Panc1 (cell line): Measurements from ENCODE around the gene KCNQ1OT1. TPM values are rescaled to one million over a fixed set of nuclear protein-coding genes. Genes with fewer than 3 reads are reported as not detected.

Experiments used
- ATAC-seq: fragments of 200-7000 bp; cut with Tn5 transposase; 2 replicates; pipeline ENCODE4 v1.9.1; 2020; ENCODE audit warnings: mild to moderate bottlenecking, moderate library complexity
- BruUV-seq: library from RNA; stranded (reverse); fragments of 400-500 nt; replicated peaks from 2 replicates; lab custom pipeline; 2021; lab: Mats Ljungman, UMichigan
- CTCF ChIA-PET: fragments of 300-600 bp; sonication (Branson Sonifier 250); formaldehyde crosslinking; loops from one replicate; lab custom pipeline; 2022; ENCODE audit warnings: antibody characterized with exemption; lab: Charles Lee
- POLR2A ChIA-PET: fragments of 300-600 bp; sonication (Branson Sonifier 250); formaldehyde crosslinking; loops from one replicate; lab custom pipeline; 2022; ENCODE audit warnings: antibody characterized with exemption; lab: Charles Lee
- DNase-seq: peaks from one replicate; pipeline ENCODE4 v3.0.0-alpha.2; 2010; ENCODE audit warnings: low read depth, low spot score
- H3K27ac ChIP-seq: 2 replicates; pipeline ENCODE4 v1.5.1; 2011; ENCODE audit warnings: mild to moderate bottlenecking, low read length, inconsistent platforms
- H3K27me3 ChIP-seq: fragments of 200-500 bp; sonication (Bioruptor generic); 2 replicates; pipeline ENCODE4 v1.6.0; 2014; ENCODE audit warnings: low read length, inconsistent platforms; ENCODE audit not compliant: control insufficient read depth, insufficient read depth
- H3K36me3 ChIP-seq: fragments of 200-500 bp; sonication (Bioruptor generic); 2 replicates; pipeline ENCODE4 v1.5.1; 2014; ENCODE audit warnings: inconsistent platforms, mild to moderate bottlenecking, low read length, moderate library complexity; ENCODE audit not compliant: control insufficient read depth, insufficient read depth
- H3K4me1 ChIP-seq: 2 replicates; pipeline ENCODE4 v1.5.1; 2011; ENCODE audit warnings: inconsistent platforms, mild to moderate bottlenecking, low read length, moderate library complexity; ENCODE audit not compliant: control insufficient read depth, insufficient read depth
- H3K4me3 ChIP-seq, 2 experiments: 2 replicates each; pipeline ENCODE4 v1.5.1; 2011 to 2012; ENCODE audit warnings: low read depth in 2 of 2, low read length in 2 of 2, mild to moderate bottlenecking in 2 of 2, inconsistent platforms in 1 of 2, moderate library complexity in 1 of 2
- H3K9me3 ChIP-seq: fragments of 200-500 bp; sonication (Bioruptor generic); 2 replicates; pipeline ENCODE4 v1.5.1; 2014; ENCODE audit warnings: low read depth, mild to moderate bottlenecking, inconsistent platforms, low read length, moderate library complexity; ENCODE audit not compliant: control insufficient read depth, insufficient read depth
- POLR2AphosphoS5 ChIP-seq: IDR thresholded peaks from 2 replicates; pipeline ENCODE4 v1.6.1; 2012; ENCODE audit warnings: mild to moderate bottlenecking, low read depth, low read length, moderate library complexity
- SIN3A ChIP-seq: IDR thresholded peaks from 2 replicates; pipeline ENCODE4 v1.6.1; 2012; ENCODE audit warnings: low read depth, mild to moderate bottlenecking, low read length, moderate library complexity, borderline replicate concordance; ENCODE audit not compliant: insufficient read depth
- TCF7L2 ChIP-seq: IDR thresholded peaks from 2 replicates; pipeline ENCODE4 v1.6.1; 2011; ENCODE audit warnings: mild to moderate bottlenecking, low read depth, low read length, inconsistent platforms
- in situ Hi-C: cut with HindIII; loops from 2 replicates; pipeline ENCODE4 v1.10.0; 2016; ENCODE audit warnings: low sequenced_read_pairs, low pct_unique_long_range_greater_than_20kb
- intact Hi-C: fragments of 100-400 bp; cut with micrococcal nuclease; formaldehyde crosslinking; loops from one replicate; pipeline ENCODE4 v1.10.0; 2022; ENCODE audit not compliant: unreplicated experiment
- total RNA-seq: library from RNA; stranded (reverse); gene quantifications from one replicate; pipeline ENCODE4 v1.2.1, GENCODE V29; 2021; ENCODE audit not compliant: unreplicated experiment
- TF ChIP-seq, protein P1 (sequence below), 2 experiments: IDR thresholded peaks; 2 replicates each; pipeline ENCODE4 v1.6.1; 2011 to 2012; ENCODE audit warnings: low read depth in 2 of 2, control low read depth in 1 of 2, low read length in 1 of 2, mild to moderate bottlenecking in 1 of 2, moderate library complexity in 1 of 2; ENCODE audit not compliant: insufficient read depth in 1 of 2
- TF ChIP-seq, protein P2 (sequence below): fragments of 450-650 bp; IDR thresholded peaks from 2 replicates; pipeline ENCODE4 v1.5.1; 2017; ENCODE audit warnings: mild to moderate bottlenecking

Gene KCNQ1OT1
- total RNA-seq, 1 experiment from 2014 or later = 1.3 TPM

DNA sequence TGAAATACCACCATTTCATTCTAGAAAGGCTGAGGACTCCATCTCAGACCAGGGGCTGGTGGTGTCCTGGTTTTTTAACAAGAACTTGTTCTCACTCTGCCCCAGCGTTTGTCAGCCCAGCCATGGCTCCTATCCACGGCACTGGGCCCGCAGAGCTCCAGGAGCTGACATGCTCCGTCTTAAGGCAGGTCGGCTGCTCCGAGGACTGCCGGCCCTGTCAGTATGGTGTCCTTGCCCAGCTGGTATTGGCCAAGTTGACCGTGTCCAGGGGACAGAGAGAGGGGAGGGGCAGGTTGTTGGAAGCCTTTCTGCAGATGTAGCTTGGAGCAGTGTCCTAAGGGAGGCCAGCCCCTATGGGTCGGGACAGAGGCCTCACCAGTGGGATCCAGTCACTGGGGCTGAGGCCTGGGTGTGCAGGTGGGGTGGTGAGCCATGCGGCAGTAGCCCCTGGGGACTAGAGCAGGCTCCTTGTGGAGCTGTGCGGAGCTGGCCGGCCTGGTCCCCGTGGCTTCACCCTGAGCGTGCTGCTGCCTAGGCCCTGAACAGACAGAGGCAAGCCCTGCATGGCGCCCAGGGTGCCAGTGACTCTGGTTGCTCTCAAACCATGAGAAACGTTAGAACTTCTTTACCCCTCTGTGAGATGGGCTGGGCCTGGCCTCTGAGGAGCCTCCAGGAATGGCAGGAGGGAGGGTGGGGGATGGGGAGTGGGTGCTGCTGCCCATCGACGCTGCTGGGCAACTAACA is 39.9 kb upstream of the KCNQ1OT1 start:
- in situ Hi-C loops (no loop called here), intact Hi-C loops (no loop called here)
- TF ChIP-seq TCF7L2 (no peak), SIN3A (no peak), POLR2AphosphoS5 (no peak)
- TF ChIP-seq, protein P1, sequence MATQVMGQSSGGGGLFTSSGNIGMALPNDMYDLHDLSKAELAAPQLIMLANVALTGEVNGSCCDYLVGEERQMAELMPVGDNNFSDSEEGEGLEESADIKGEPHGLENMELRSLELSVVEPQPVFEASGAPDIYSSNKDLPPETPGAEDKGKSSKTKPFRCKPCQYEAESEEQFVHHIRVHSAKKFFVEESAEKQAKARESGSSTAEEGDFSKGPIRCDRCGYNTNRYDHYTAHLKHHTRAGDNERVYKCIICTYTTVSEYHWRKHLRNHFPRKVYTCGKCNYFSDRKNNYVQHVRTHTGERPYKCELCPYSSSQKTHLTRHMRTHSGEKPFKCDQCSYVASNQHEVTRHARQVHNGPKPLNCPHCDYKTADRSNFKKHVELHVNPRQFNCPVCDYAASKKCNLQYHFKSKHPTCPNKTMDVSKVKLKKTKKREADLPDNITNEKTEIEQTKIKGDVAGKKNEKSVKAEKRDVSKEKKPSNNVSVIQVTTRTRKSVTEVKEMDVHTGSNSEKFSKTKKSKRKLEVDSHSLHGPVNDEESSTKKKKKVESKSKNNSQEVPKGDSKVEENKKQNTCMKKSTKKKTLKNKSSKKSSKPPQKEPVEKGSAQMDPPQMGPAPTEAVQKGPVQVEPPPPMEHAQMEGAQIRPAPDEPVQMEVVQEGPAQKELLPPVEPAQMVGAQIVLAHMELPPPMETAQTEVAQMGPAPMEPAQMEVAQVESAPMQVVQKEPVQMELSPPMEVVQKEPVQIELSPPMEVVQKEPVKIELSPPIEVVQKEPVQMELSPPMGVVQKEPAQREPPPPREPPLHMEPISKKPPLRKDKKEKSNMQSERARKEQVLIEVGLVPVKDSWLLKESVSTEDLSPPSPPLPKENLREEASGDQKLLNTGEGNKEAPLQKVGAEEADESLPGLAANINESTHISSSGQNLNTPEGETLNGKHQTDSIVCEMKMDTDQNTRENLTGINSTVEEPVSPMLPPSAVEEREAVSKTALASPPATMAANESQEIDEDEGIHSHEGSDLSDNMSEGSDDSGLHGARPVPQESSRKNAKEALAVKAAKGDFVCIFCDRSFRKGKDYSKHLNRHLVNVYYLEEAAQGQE (IDR thresholded peaks at IDR 0.05; ENCODE audit: insufficient read depth in 1 of 2, low read depth in 2 of 2, low read length in 1 of 2) = no peak
- TF ChIP-seq, protein P2, sequence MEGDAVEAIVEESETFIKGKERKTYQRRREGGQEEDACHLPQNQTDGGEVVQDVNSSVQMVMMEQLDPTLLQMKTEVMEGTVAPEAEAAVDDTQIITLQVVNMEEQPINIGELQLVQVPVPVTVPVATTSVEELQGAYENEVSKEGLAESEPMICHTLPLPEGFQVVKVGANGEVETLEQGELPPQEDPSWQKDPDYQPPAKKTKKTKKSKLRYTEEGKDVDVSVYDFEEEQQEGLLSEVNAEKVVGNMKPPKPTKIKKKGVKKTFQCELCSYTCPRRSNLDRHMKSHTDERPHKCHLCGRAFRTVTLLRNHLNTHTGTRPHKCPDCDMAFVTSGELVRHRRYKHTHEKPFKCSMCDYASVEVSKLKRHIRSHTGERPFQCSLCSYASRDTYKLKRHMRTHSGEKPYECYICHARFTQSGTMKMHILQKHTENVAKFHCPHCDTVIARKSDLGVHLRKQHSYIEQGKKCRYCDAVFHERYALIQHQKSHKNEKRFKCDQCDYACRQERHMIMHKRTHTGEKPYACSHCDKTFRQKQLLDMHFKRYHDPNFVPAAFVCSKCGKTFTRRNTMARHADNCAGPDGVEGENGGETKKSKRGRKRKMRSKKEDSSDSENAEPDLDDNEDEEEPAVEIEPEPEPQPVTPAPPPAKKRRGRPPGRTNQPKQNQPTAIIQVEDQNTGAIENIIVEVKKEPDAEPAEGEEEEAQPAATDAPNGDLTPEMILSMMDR = no peak
- Histone ChIP-seq H3K36me3 (no peaks in the 10 kb centered on the region), H3K27ac (no peak overlapping the region), H3K27me3 (no peaks in the 10 kb centered on the region), H3K4me3 (no peak overlapping the region), H3K4me1 (peaks cover 19% of the 10 kb centered on the region), H3K9me3 (no peaks in the 10 kb centered on the region)
- CTCF ChIA-PET = interaction anchor here (0.6 kb wide), 1 partner anchor 50 kb away, joined by 3 read pairs; no protein-coding TSS in a partner anchor
- no peak for DNase-seq
- no peak for ATAC-seq
- POLR2A ChIA-PET = no interaction called here
- BruUV-seq = no TSS peak

DNA sequence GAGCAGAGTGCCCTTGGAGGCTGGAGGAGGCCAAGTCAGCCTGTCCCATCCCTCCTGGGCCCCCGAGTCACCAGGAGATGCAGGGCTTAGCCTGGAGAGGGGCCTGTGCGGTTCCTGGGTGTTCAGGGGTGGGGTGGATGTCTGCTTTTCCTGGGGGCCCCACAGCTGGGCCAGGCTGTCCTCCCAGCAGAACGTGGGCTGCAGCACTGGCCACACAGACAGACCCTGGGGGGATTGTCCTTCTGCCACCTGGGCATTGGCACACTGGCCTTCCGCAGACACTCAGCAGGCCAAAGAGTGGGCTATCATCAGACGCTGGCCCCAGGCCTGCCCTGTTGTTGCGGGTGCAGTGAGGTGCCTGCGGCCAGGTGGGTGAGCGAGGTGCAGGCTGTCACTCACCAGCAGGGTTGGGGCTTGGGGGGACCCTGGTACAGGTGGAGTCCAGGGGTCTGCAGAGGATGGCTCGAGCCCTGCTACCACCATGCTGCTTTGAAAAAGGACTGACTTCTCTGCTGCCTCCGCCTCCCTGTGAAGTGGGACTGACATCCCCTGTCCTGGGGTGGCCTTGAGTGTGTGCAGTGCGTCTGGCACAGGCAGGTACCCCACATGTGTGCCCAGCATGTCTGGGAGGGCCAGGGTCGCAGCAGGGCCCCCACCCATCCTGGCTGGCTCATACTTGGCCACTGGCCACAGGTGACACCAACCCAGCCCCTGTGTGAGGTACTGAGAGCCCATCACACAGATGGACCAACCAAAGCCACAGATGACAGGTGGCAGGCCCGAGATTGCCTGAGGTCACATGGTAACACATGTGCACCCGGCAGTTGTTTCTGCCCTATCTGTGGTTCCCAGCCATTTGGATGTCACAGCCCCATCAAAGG is 39.0 kb upstream of the KCNQ1OT1 start:
- Histone ChIP-seq H3K4me3 (no peak overlapping the region), H3K9me3 (no peaks in the 10 kb centered on the region), H3K4me1 (peaks cover 23% of the 10 kb centered on the region), H3K27ac (no peak overlapping the region), H3K27me3 (no peaks in the 10 kb centered on the region), H3K36me3 (no peaks in the 10 kb centered on the region)
- intact Hi-C loops = no loop called here
- no TSS peak for BruUV-seq
- DNase-seq (no peak), ATAC-seq (no peak)
- ChIA-PET POLR2A (no interaction called here), CTCF (no interaction called here)
- in situ Hi-C loops = no loop called here
- TF ChIP-seq POLR2AphosphoS5 = no peak
- TF ChIP-seq SIN3A = no peak
- TF ChIP-seq, protein P2 = no peak
